GM19397 (cell line): Measurements from ENCODE around the gene UBA1.
A peak's percentile ranks its signal among the peaks of the same experiment; 100 is the strongest.

Source experiments
- ATAC-seq: cut with Tn5 transposase; IDR thresholded peaks from one replicate; pipeline ENCODE4 v1.9.1; 2021; ENCODE audit warnings: mild to moderate bottlenecking, moderate library complexity; ENCODE audit not compliant: unreplicated experiment

UBA1 gene

DNA sequence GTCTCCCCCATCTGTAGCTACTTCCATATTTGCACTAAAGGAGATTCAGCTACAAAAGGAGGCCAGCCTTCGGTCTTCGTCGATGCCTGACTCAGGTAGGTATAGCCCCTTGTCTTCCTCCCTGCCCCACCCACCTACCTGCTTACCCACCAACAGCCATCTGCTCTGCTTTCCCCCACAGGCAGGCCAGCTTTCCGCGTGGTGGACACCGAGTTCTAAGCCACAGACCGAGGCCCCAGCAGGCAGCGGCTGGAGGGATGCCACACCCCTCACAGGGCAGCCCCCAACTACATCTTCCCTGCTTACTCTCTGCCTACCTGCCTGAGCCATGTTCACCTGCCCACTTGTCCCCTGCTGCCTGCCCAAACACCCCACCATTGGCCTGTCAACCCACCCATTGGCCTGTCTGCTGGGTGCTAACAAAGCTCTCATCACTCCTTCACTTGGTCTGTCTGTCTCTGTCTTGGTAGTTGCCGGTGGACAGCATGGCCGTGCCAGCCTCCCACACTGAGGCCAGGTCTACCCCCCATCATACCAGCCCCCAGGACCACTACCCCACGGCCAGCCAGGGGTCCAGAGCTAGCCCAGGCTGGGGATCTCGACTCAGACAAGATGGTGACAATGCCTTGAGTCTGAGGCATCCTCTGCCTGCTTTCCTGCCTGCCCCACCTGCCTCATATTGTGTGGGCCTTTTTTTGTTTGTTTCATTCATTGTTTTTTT lies 35.1 kb downstream of the UBA1 start:
- ATAC-seq, result no peak

DNA sequence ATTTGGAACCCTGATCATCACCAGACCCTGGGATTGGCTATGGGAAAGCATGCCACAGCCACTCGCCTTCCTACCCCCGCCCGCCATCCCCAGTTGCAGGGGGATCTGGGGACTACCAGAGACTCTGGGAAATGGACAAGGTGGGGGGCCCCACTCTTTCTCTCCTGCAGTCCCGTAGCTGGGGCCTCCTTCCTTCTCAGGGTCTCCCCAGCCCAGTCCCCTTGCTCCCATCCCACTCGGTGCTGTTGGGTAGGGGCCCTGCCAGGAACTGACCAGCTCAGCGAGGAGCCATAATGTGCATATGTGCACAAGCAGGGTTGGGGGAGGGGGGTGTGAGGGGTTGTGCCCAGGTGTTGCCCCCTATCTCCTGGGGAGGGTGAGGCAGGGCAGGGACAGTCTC lies 35.8 kb downstream of the UBA1 start:
- no peak for ATAC-seq

- no peak for ATAC-seq
These were observed 36.7 kb downstream of the UBA1 start for GRCh38 chrX:47230136-47230868.

DNA sequence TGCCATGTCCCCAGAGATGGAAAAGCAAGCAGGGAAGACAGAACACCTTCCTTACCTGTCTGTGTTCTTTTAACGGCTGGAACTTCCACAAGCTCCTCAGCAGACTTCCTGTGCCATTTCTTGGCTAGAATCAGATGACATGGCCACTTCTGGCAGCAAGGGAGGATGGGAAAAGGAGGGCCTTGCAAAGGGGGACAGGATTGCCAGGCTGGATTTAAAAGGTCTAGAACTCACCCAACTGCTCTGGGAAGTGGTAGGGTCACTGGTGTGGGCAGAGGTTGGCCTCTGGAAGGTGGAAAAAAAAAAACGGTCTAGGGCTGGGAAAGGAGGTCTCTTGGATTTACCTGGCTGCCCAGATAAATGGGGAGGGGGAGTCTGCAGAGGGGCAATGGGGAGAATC lies 37.5 kb downstream of the UBA1 start:
- no peak for ATAC-seq

DNA sequence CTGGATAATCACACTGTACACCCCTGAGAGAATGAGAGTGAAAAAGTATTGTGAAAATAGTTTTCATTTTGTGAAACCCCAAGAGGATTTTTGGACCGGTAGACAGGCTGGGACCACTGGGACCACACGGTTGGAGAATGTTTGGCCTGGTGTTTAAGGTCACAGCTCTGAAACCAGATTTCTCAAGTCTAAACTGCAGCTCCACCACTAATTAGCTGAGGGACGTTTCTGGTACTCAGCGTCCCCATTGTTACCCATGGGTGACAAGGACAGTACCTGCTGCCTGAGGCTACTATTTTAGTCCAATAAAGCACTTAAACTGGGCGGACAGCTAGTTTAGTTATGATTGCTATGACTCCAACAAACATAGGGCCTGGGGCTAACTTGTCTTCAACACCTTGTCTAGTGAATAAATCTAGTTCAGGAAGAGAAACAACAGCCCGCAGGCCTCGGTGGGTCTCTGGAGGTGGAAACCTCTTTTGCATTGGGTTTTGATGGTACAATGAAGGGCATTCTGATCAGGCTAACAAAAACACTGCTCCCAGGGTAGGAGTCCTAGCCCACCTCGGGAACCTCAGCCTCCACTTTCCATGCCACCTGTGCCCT lies 38.7 kb downstream of the UBA1 start:
- no peak for ATAC-seq

DNA sequence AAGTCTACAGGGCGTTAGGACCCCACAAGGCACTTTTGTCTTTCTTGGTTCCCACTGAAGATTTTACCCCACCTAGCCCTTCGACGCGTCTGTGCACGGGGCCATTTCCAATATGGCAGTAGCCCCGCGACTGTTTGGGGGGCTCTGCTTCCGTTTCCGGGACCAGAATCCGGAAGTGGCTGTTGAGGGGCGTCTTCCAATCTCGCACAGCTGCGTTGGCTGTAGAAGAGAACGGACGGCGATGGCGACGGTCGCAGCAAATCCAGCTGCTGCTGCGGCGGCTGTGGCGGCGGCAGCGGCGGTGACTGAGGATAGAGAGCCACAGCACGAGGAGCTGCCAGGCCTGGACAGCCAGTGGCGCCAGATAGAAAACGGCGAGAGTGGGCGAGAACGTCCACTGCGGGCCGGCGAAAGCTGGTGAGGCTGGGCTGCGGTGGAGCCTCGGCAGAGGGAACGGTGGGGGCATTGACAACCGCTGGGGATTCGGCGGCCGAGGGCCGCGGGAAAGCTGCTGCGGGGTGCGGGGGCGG lies 39.2 kb downstream of the UBA1 start, which contains the start of gene USP11:
Gene USP11, plus strand, starts transcription at position 207 of the 530 bp plus-strand sequence. Its CDS starts 35 bp downstream, at position 242.
- peak; percentile 29 for ATAC-seq

DNA sequence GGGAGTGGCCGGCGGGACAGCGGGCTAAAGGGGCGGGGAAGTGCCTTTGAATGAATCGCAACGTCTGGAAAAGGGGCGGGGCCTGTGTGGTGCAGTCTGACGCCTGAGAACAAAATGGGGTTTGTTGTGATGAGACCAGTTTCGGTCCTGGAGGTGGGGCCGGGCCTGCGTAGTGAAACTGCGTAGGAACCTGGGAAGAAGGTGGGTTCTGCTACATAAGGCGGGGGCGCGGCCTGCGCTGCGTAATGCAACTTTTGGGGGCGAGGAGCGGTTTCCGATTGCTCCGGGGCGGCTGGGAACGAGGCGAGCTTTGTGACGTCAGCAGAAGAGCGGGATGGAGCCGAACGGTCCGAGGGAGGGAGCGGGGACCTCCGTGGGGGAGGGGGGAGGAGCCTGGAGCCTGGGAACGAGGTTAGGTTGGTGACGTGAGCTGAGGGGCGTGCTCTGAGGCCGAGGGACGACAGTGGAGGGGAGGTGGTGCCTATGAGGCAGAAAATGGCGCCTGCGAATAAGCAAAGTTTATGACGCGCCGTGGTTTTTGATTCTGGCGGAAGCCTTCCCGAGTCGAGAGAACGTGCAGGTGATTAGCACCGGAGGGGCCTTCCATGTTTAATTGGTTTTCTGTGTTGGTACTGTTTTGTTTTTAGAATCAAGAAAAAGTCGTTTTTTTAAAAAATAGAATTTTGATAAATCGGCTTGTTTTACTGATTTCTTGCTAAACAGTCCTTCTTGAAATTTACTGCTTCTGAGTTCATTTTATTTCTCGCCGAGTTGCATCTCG lies 39.9 kb downstream of the UBA1 start:
- peak; percentile 81 for ATAC-seq

DNA sequence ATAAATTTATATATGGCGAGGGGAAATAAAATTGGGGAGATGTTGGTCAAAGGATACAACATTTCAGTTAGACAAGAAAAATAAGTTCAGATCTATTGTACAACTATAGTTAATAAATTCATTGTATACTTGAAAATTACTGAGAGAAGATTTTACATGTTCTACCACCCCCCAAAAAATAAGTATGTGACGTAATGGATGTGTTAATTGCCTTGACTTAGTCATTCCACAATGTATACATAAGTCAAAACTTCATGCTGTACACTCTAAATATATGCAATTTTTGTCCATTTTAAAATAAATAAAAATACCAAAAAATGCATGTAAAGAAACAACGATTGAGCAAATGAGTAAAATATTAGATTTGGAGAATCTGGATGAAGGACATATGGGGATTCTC lies 41.0 kb downstream of the UBA1 start:
- ATAC-seq, result no peak

DNA sequence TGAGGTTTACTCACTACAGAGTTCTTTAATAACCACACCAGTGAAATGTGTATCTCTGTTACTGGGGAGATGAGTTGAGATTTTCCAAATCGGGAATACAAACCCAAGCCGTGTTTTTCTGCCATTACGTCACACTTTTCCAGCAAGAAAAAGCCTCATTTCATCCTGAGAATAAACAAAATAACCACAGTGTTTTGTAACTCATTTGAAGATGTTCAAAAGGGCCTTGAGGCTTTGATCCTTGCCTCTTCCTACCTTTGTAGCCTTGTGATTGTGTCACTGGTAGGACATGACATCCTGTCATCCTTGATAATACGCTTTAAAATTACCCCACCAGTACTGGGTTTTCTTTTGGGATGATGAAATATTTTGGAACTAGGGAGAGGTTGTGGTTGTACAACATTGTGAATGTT lies 42.1 kb downstream of the UBA1 start:
- no peak for ATAC-seq

GRCh38 chrX:47239199-47239598 lies 45.6 kb downstream of the UBA1 start:
- ATAC-seq, result no peak

DNA sequence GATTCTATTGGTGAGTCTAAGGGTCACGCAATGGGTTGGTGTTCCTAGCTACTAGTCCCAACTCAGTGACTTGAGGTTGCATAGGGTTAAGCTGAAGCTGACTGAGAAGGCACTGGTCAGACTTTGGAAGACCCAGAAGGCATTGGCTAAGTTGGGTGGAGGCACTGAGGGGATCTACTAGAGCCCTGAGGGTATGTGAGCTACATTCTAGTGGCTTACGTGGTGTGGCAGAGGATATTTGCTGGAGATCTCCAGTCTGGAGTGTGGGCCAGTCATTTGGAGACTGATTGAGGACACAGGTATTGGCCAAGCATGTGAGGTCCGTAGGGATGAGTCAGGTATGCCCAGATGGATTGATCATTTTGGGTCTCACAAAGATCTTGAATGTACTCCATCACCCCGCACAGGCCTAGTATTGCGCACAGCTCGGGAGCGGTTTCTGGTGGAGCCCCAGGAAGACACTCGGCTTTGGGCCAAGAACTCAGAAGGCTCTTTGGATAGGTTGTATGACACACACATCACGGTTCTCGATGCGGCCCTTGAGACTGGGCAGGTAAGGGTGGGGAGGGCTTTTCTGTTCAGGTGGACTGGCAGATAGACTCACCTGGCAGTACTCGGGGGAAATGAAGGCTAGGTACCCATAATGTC lies 46.4 kb downstream of the UBA1 start:
- ATAC-seq, result no peak

GRCh38 chrX:47240619-47241018 lies 47.0 kb downstream of the UBA1 start:
- no peak for ATAC-seq

GRCh38 chrX:47241201-47242011 lies 47.8 kb downstream of the UBA1 start:
- no peak for ATAC-seq

DNA sequence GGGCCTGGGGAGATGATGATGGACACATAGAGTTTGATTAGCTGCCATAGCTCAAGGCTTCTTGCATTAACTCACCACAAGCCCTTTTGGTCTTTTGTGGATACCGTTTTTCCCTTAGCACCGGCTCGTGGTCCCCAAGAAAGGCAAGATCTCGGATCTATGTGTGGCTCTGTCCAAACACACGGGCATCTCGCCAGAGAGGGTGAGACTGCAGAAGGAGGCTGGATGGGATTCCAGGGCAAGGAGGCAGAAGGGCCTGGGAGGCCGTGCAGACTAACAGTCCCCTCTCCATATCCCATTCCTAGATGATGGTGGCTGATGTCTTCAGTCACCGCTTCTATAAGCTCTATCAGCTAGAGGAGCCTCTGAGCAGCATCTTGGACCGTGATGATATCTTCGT lies 48.7 kb downstream of the UBA1 start:
- no peak for ATAC-seq

- ATAC-seq, result no peak
These were observed 49.7 kb downstream of the UBA1 start for GRCh38 chrX:47243351-47243750.

DNA sequence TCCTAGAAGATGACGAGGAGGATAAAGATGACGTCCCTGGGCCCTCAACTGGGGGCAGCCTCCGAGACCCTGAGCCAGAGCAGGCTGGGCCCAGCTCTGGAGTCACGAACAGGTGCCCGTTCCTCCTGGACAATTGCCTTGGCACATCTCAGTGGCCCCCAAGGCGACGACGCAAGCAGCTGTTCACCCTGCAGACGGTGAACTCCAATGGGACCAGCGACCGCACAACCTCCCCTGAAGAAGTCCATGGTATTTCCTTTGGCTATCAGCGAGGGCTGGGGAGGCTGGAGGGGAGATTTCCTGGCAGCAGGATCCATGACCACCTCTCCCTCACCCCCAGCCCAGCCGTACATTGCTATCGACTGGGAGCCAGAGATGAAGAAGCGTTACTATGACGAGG lies 51.0 kb downstream of the UBA1 start:
- no peak for ATAC-seq

- no peak for ATAC-seq
These were observed 51.5 kb downstream of the UBA1 start for GRCh38 chrX:47245156-47245555.

GRCh38 chrX:47247206-47247998 lies 53.8 kb downstream of the UBA1 start:
- no peak for ATAC-seq

- no peak for ATAC-seq
These were observed 54.3 kb downstream of the UBA1 start for GRCh38 chrX:47247999-47248320.
